ENCODE data around the gene BCOR. TPM values are rescaled to one million over a fixed set of nuclear protein-coding genes. Genes with fewer than 3 reads are reported as not detected.

Gene BCOR
- total and polyA plus RNA-seq, 4 donors = 5.6 to 23.0 (median 11.0) TPM

- Histone ChIP-seq H3K9ac (ENCODE audit: low read depth in 1 of 2, low read length in 2 of 2) (no peak overlapping the region), H3K9me3 (ENCODE audit: control insufficient read depth in 4 of 4, low read length in 3 of 4) (peaks cover 0 to 2% (median 0%) of the 10 kb centered on the region in 4 donors), H3K27me3 (ENCODE audit: control insufficient read depth in 4 of 4, insufficient read depth in 4 of 4, low read length in 3 of 4) (no peaks in the 10 kb centered on the region), H3K36me3 (ENCODE audit: control insufficient read depth in 4 of 4, insufficient read depth in 3 of 4, low read depth in 1 of 4, low read length in 3 of 4) (no peaks in the 10 kb centered on the region), H3K4me1 (ENCODE audit: control insufficient read depth in 4 of 4, insufficient read depth in 4 of 4, low read length in 3 of 4) (no peaks in the 10 kb centered on the region), H3K27ac (ENCODE audit: low read depth in 1 of 2, low read length in 2 of 2) (no peak overlapping the region), H3K4me3 (ENCODE audit: low read depth in 1 of 3, low read length in 3 of 3) (no peak overlapping the region)
- no peak for TF ChIP-seq ATF3 (IDR thresholded peaks at IDR 0.05)
- TF ChIP-seq MAX (IDR thresholded peaks at IDR 0.05) = no peak
- TF ChIP-seq SP1 (IDR thresholded peaks at IDR 0.05) = no peak
- no peak for TF ChIP-seq REST (IDR thresholded peaks at IDR 0.05)
- TF ChIP-seq FOXA2 (IDR thresholded peaks at IDR 0.05) = no peak
- no peak for DNase-seq (ENCODE audit: low spot score)
- 69% methylated on average over 6 of the region's 6 CpGs for WGBS
Measured at GRCh38 chrX:40041915-40042314, 55.8 kb downstream of the BCOR start.

GRCh38 chrX:40040686-40041461 lies 56.9 kb downstream of the BCOR start:
- Histone ChIP-seq H3K9ac (ENCODE audit: low read depth in 1 of 2, low read length in 2 of 2) (no peak overlapping the region), H3K4me3 (ENCODE audit: low read depth in 1 of 3, low read length in 3 of 3) (no peak overlapping the region), H3K36me3 (ENCODE audit: control insufficient read depth in 4 of 4, insufficient read depth in 3 of 4, low read depth in 1 of 4, low read length in 3 of 4) (no peaks in the 10 kb centered on the region), H3K27me3 (ENCODE audit: control insufficient read depth in 4 of 4, insufficient read depth in 4 of 4, low read length in 3 of 4) (no peaks in the 10 kb centered on the region), H3K27ac (ENCODE audit: low read depth in 1 of 2, low read length in 2 of 2) (no peak overlapping the region), H3K4me1 (ENCODE audit: control insufficient read depth in 4 of 4, insufficient read depth in 4 of 4, low read length in 3 of 4) (no peaks in the 10 kb centered on the region), H3K9me3 (ENCODE audit: control insufficient read depth in 4 of 4, low read length in 3 of 4) (peaks cover 0 to 2% (median 0%) of the 10 kb centered on the region in 4 donors)
- TF ChIP-seq HNF4A (conservative IDR thresholded peaks at IDR 0.05) (no peak), ATF3 (IDR thresholded peaks at IDR 0.05) (no peak), CTCF (IDR thresholded peaks at IDR 0.05; ENCODE audit: low read depth, low read length, missing input control) (no peak), HNF4G (IDR thresholded peaks at IDR 0.05) (no peak), FOXA2 (IDR thresholded peaks at IDR 0.05) (no peak), JUND (IDR thresholded peaks at IDR 0.05) (no peak), YY1 (IDR thresholded peaks at IDR 0.05) (no peak), MAX (IDR thresholded peaks at IDR 0.05) (no peak), RXRA (IDR thresholded peaks at IDR 0.05) (no peak), RAD21 (IDR thresholded peaks at IDR 0.05) (no peak), TAF1 (conservative IDR thresholded peaks at IDR 0.05) (no peak)
- WGBS = 68% methylated on average over 4 of the region's 4 CpGs
- DNase-seq (ENCODE audit: low spot score) = no peak
